H1 (cell line): Measurements from ENCODE around the gene VAPB. TPM values are rescaled to one million over a fixed set of nuclear protein-coding genes. Genes with fewer than 3 reads are reported as not detected.

Experiments
- CTCF ChIA-PET: fragments of 300-600 bp; sonication (Branson Sonifier 250); formaldehyde crosslinking; loops from one replicate; lab custom pipeline; 2021; ENCODE audit not compliant: partially characterized antibody; lab: Charles Lee
- POLR2A ChIA-PET: fragments of 300-600 bp; sonication (Branson Sonifier 250); formaldehyde crosslinking; loops from one replicate; lab custom pipeline; 2021; ENCODE audit warnings: inconsistent platforms; ENCODE audit not compliant: partially characterized antibody; lab: Charles Lee
- DNase-seq, 2 experiments: peaks; one replicate each; pipeline versions ENCODE4 v3.0.0 to v3.0.0-alpha.2; 2010 to 2022; ENCODE audit warnings: low spot score in 2 of 2, low read depth in 1 of 2, mixed read lengths in 1 of 2
- FAIRE-seq: peaks from 2 replicates; lab custom pipeline; 2011; peaks lifted over from hg19 to GRCh38; lab: Jason Lieb, UNC
- H2AFZ ChIP-seq: 2 replicates; pipeline ENCODE4 v1.8.1; 2012; ENCODE audit warnings: low read length, inconsistent platforms
- H2AK5ac ChIP-seq: 2 replicates; pipeline ENCODE4 v1.6.1; 2013; ENCODE audit warnings: low read depth, low read length
- H2BK120ac ChIP-seq: replicated peaks from 2 replicates; pipeline ENCODE3; 2013; ENCODE audit warnings: low read depth, low read length, inconsistent platforms
- H2BK12ac ChIP-seq: 2 replicates; pipeline ENCODE4 v1.6.1; 2013; ENCODE audit warnings: low read depth, low read length
- H2BK15ac ChIP-seq: 2 replicates; pipeline ENCODE4 v1.6.1; 2013; ENCODE audit warnings: low read length
- H2BK20ac ChIP-seq: 2 replicates; pipeline ENCODE4 v1.6.1; 2013; ENCODE audit warnings: low read length
- H2BK5ac ChIP-seq: 2 replicates; pipeline ENCODE4 v1.6.1; 2013; ENCODE audit warnings: low read depth, low read length
- H3K14ac ChIP-seq: 2 replicates; pipeline ENCODE4 v1.6.1; 2013; ENCODE audit warnings: inconsistent platforms; ENCODE audit not compliant: insufficient read length
- H3K18ac ChIP-seq: 2 replicates; pipeline ENCODE4 v1.6.1; 2013; ENCODE audit warnings: low read length; ENCODE audit errors: extremely low read depth
- H3K23ac ChIP-seq: 2 replicates; pipeline ENCODE4 v1.6.1; 2013; ENCODE audit warnings: inconsistent platforms; ENCODE audit not compliant: insufficient read length
- H3K23me2 ChIP-seq: 2 replicates; pipeline ENCODE4 v1.6.1; 2013; ENCODE audit warnings: low read depth, low read length
- H3K27ac ChIP-seq: 2 replicates; pipeline ENCODE4 v1.6.1; 2011; ENCODE audit warnings: low read depth, low read length, inconsistent platforms
- H3K27me3 ChIP-seq, 4 experiments: replicated peaks in 1 of 4; 1 replicate in 1 of 4; 2 replicates in 3 of 4; pipeline versions ENCODE4 v1.6.1 to v1.8.1; 2011 to 2013; ENCODE audit warnings: low read length in 3 of 4, mild to moderate bottlenecking in 3 of 4, inconsistent platforms in 2 of 4, mixed read lengths in 2 of 4, moderate library complexity in 1 of 4; ENCODE audit not compliant: control insufficient read depth in 3 of 4, insufficient read depth in 3 of 4; ENCODE audit errors: extremely low read depth in 1 of 4
- H3K36me3 ChIP-seq, 4 experiments: 2 replicates each; pipeline versions ENCODE4 v1.6.1 to v1.8.1; 2011 to 2013; ENCODE audit warnings: mild to moderate bottlenecking in 4 of 4, low read length in 3 of 4, moderate library complexity in 2 of 4, control low read depth in 1 of 4, inconsistent platforms in 1 of 4; ENCODE audit not compliant: insufficient read depth in 4 of 4, control insufficient read depth in 2 of 4
- H3K4ac ChIP-seq: replicated peaks from 2 replicates; pipeline ENCODE3; 2013; ENCODE audit warnings: low read length, low read depth, mixed read lengths, inconsistent platforms; ENCODE audit not compliant: insufficient read length
- H3K4me1 ChIP-seq, 4 experiments: replicated peaks in 1 of 4; 1 replicate in 1 of 4; 2 replicates in 3 of 4; pipeline versions ENCODE4 v1.6.1 to v1.8.1; 2011 to 2013; ENCODE audit warnings: low read length in 3 of 4, inconsistent platforms in 2 of 4, mixed read lengths in 1 of 4; ENCODE audit not compliant: insufficient read depth in 4 of 4, control insufficient read depth in 3 of 4
- H3K4me2 ChIP-seq, 2 experiments: 2 replicates each; pipeline versions ENCODE4 v1.6.1 to v1.8.1; 2011 to 2013; ENCODE audit warnings: low read depth in 2 of 2, low read length in 2 of 2, control low read depth in 1 of 2, inconsistent platforms in 1 of 2, mild to moderate bottlenecking in 1 of 2; ENCODE audit not compliant: insufficient read depth in 1 of 2
- H3K4me3 ChIP-seq, 4 experiments: fragments of 200-600, 300-600 bp in 1 of 4; sonication (generic), shearing (Covaris generic), sonication (Bioruptor Twin) in 1 of 4; 2 replicates each; pipeline versions ENCODE4 v1.5.1 to v1.8.1; 2011 to 2016; ENCODE audit warnings: low read length in 4 of 4, low read depth in 3 of 4, control low read depth in 2 of 4, inconsistent platforms in 2 of 4, mild to moderate bottlenecking in 2 of 4, mixed read lengths in 1 of 4, moderate library complexity in 1 of 4; ENCODE audit not compliant: insufficient read depth in 2 of 4; ENCODE audit errors: extremely low read depth in 1 of 4
- H3K56ac ChIP-seq: replicated peaks from 2 replicates; pipeline ENCODE3; 2013; ENCODE audit warnings: low read depth, mild to moderate bottlenecking, mixed read lengths, low read length, inconsistent platforms; ENCODE audit not compliant: insufficient read length
- H3K79me1 ChIP-seq: 2 replicates; pipeline ENCODE4 v1.6.1; 2013; ENCODE audit warnings: low read depth, low read length, control low read depth
- H3K79me2 ChIP-seq, 2 experiments: 2 replicates each; pipeline versions ENCODE4 v1.6.1 to v1.8.1; 2012 to 2013; ENCODE audit warnings: low read length in 2 of 2, mild to moderate bottlenecking in 2 of 2, inconsistent platforms in 1 of 2; ENCODE audit not compliant: insufficient read depth in 2 of 2, control insufficient read depth in 1 of 2
- H3K9ac ChIP-seq, 4 experiments: replicated peaks in 1 of 4; 1 replicate in 1 of 4; 2 replicates in 3 of 4; pipeline versions ENCODE4 v1.6.1 to v1.8.1; 2011 to 2013; ENCODE audit warnings: low read depth in 3 of 4, low read length in 3 of 4, control low read depth in 2 of 4, mild to moderate bottlenecking in 2 of 4, moderate library complexity in 2 of 4, inconsistent platforms in 1 of 4; ENCODE audit errors: extremely low read depth in 1 of 4
- H3K9me3 ChIP-seq, 2 experiments: 2 replicates each; pipeline versions ENCODE4 v1.6.1 to v1.8.1; 2012 to 2013; ENCODE audit warnings: mild to moderate bottlenecking in 2 of 2, moderate library complexity in 2 of 2, control low read depth in 1 of 2, inconsistent platforms in 1 of 2, low read depth in 1 of 2, low read length in 1 of 2, mixed read lengths in 1 of 2; ENCODE audit not compliant: insufficient read depth in 2 of 2
- H4K20me1 ChIP-seq, 2 experiments: replicated peaks in 1 of 2; 2 replicates each; pipeline versions ENCODE3 to v1.8.1; 2011 to 2013; ENCODE audit warnings: inconsistent platforms in 2 of 2, low read length in 2 of 2, mild to moderate bottlenecking in 1 of 2; ENCODE audit not compliant: insufficient read depth in 2 of 2, control insufficient read depth in 1 of 2
- H4K5ac ChIP-seq: 2 replicates; pipeline ENCODE4 v1.6.1; 2013; ENCODE audit warnings: low read length, low read depth, mixed read lengths, inconsistent platforms; ENCODE audit not compliant: insufficient read length
- H4K8ac ChIP-seq: 2 replicates; pipeline ENCODE4 v1.8.0; 2013; ENCODE audit warnings: mild to moderate bottlenecking, moderate library complexity, low read length, inconsistent platforms; ENCODE audit not compliant: insufficient read depth; ENCODE audit errors: extremely low read depth
- H4K91ac ChIP-seq: replicated peaks from 2 replicates; pipeline ENCODE3; 2013; ENCODE audit warnings: low read length, mixed read lengths, inconsistent platforms; ENCODE audit not compliant: insufficient read length
- HDAC2 ChIP-seq, 2 experiments: fragments of 300-600 bp in 1 of 2; sonication (generic) in 1 of 2; IDR thresholded peaks; 2 replicates each; pipeline ENCODE4 v1.6.1; 2011 to 2012; ENCODE audit warnings: low read depth in 2 of 2, low read length in 2 of 2, mild to moderate bottlenecking in 2 of 2, moderate library complexity in 2 of 2, borderline replicate concordance in 1 of 2, inconsistent platforms in 1 of 2
- POU5F1 ChIP-seq: IDR thresholded peaks from 2 replicates; pipeline ENCODE4 v1.6.1; 2011; ENCODE audit warnings: low read depth, mild to moderate bottlenecking, low read length, moderate library complexity
- SP4 ChIP-seq: IDR thresholded peaks from 2 replicates; pipeline ENCODE4 v1.6.1; 2012; ENCODE audit warnings: low read length, inconsistent platforms
- SRF ChIP-seq: IDR thresholded peaks from 2 replicates; pipeline ENCODE4 v1.6.1; 2011; ENCODE audit warnings: mild to moderate bottlenecking, low read depth, low read length, moderate library complexity
- SUZ12 ChIP-seq: fragments of 200-600 bp; sonication (generic); IDR thresholded peaks from 2 replicates; pipeline ENCODE4 v1.6.1; 2012; ENCODE audit warnings: mild to moderate bottlenecking, inconsistent platforms, low read length, moderate library complexity, mixed read lengths
- TCF12 ChIP-seq: IDR thresholded peaks from 2 replicates; pipeline ENCODE4 v1.6.1; 2011; ENCODE audit warnings: low read depth, mild to moderate bottlenecking, low read length
- TEAD4 ChIP-seq: IDR thresholded peaks from 2 replicates; pipeline ENCODE4 v1.6.1; 2012; ENCODE audit warnings: low read depth, low read length, inconsistent platforms, mixed read lengths
- USF2 ChIP-seq: IDR thresholded peaks from 2 replicates; pipeline ENCODE4 v1.6.1; 2011; ENCODE audit warnings: low read length, improper control_type of control experiment
- ZNF274 ChIP-seq: IDR thresholded peaks from 2 replicates; pipeline ENCODE4 v1.7.0; 2012; ENCODE audit warnings: low read length, borderline replicate concordance; ENCODE audit errors: extremely low read depth
- WGBS, 2 experiments: shearing (Covaris generic) in 1 of 2; methylation state at CpG; one replicate each; pipeline versions ENCODE4 v1.1.6 to v1.1.7; 2013 to 2015; ENCODE audit warnings: low lambda C conversion rate in 2 of 2, mixed read lengths in 2 of 2, inconsistent platforms in 1 of 2, low coverage in 1 of 2, missing lambda C conversion rate in 1 of 2; ENCODE audit not compliant: insufficient replicate concordance in 2 of 2, insufficient coverage in 1 of 2, insufficient read length in 1 of 2; ENCODE audit errors: extremely low coverage in 1 of 2, missing lambda C conversion rate in 1 of 2; 5-methylcytosine and 5-hydroxymethylcytosine counted together
- polyA plus RNA-seq, 7 experiments: library from polyadenylated mRNA; depleted of rRNA in 3 of 7; stranded (reverse) in 5 of 7; unstranded in 2 of 7; fragments of >200 nt in 5 of 7; fragments of 200-250 nt in 2 of 7; gene quantifications; 1 replicate in 5 of 7; 2 replicates in 1 of 7; 4 replicates in 1 of 7; pipeline versions ENCODE4 v1.2.1 to v1.2.3, GENCODE V29; 2011 to 2013; ENCODE audit warnings: missing spikeins in 2 of 7, mixed read lengths in 2 of 7
- total RNA-seq: library from RNA; stranded (reverse); fragmentation: NEBNext Ultra II Directional; extraction: Animal tissue kit (Norgen Biotek cat#: 25700); gene quantifications from 2 replicates; pipeline ENCODE4 v1.2.1, GENCODE V29; 2021
- TF ChIP-seq, protein P1 (sequence below): IDR thresholded peaks from 2 replicates; pipeline ENCODE4 v1.6.1; 2012; ENCODE audit warnings: low read length, inconsistent platforms

The VAPB gene
- total and polyA plus RNA-seq, 2 of the 8 experiments (the other 6 are each of a cell fraction or from before 2014, with no cell fraction given) = 24.4 to 62.8 TPM

DNA sequence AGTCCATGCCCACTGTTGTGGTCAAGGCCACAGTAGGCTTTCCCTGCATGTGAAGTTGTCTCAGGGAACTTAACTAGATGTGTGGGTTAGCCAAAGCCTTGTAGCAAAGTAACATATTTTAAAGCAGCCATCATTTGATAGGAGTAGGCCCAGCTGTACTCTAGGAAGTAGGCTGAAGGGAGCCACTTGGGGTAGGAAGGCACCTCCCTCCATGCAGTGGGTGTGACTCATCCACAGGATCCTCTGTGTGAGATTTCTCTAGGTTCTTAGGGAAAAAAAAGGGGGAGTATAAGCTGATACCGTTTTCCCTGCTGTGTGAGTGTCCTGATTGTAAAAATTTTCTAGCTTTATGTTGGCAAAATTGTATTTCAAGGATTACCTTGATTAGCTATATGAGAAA is 44.7 kb downstream of the VAPB start:
- Histone ChIP-seq H3K4me1 (peaks cover 0 to 18% (median 7%) of the 10 kb centered on the region in 4 experiments; a peak in 4 of 7 replicates), H3K23ac (no peak overlapping the region), H4K91ac (no peak overlapping the region), H3K27me3 (no peaks in the 10 kb centered on the region), H3K4me2 (no peak overlapping the region), H2BK5ac (no peak overlapping the region), H3K4me3 (no peak overlapping the region), H2BK12ac (no peak overlapping the region), H2AK5ac (no peak overlapping the region; the same call in 1 of the 2 replicates), H4K8ac (no peak overlapping the region), H3K9ac (no peak overlapping the region), H3K79me2 (peaks cover 13 to 84% of the 10 kb centered on the region in 2 experiments; a peak in 3 of 4 replicates), H3K79me1 (peaks cover 9% of the 10 kb centered on the region), H2BK15ac (no peak overlapping the region), H3K23me2 (no peaks in the 10 kb centered on the region), H3K36me3 (peaks cover 0 to 3% (median 0%) of the 10 kb centered on the region in 4 experiments; a peak in 1 of 8 replicates), H2BK120ac (no peak overlapping the region), H3K27ac (no peak overlapping the region), H2BK20ac (no peak overlapping the region), H3K56ac (no peak overlapping the region), H4K20me1 (peaks cover 0 to 2% of the 10 kb centered on the region in 2 experiments), H3K18ac (no peak overlapping the region), H2AFZ (no peak overlapping the region), H3K14ac (no peak overlapping the region), H3K4ac (no peak overlapping the region), H4K5ac (no peak overlapping the region), H3K9me3 (no peaks in the 10 kb centered on the region)
- DNase-seq (no peak), FAIRE-seq (no peak)
- CTCF ChIA-PET = interaction anchor here (1.0 to 2.6 kb wide), 7 partner anchors 9 to 197 kb away, joined by 3 to 12 read pairs (median 3); no protein-coding TSS in a partner anchor
- 100% methylated on average over 1 of the region's 1 CpG; no CpG with 5 or more reads in 1 of the 2 experiments for WGBS, 2 experiments
- POLR2A ChIA-PET = interaction anchor here (2.0 kb wide), 1 partner anchor 10 kb away, joined by 8 read pairs; no protein-coding TSS in a partner anchor
- TF ChIP-seq USF2 = no peak
- TF ChIP-seq, protein P1, sequence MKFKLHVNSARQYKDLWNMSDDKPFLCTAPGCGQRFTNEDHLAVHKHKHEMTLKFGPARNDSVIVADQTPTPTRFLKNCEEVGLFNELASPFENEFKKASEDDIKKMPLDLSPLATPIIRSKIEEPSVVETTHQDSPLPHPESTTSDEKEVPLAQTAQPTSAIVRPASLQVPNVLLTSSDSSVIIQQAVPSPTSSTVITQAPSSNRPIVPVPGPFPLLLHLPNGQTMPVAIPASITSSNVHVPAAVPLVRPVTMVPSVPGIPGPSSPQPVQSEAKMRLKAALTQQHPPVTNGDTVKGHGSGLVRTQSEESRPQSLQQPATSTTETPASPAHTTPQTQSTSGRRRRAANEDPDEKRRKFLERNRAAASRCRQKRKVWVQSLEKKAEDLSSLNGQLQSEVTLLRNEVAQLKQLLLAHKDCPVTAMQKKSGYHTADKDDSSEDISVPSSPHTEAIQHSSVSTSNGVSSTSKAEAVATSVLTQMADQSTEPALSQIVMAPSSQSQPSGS = no peak
- no peak for TF ChIP-seq ZNF274
- TF ChIP-seq SUZ12 = no peak
- TF ChIP-seq TCF12 = no peak
- TF ChIP-seq HDAC2 (IDR thresholded peaks at IDR 0.05; ENCODE audit: borderline replicate concordance in 1 of 2, low read depth in 2 of 2, low read length in 2 of 2) = no peak
- no peak for TF ChIP-seq SRF
- TF ChIP-seq POU5F1 = no peak
- no peak for TF ChIP-seq TEAD4
- no peak for TF ChIP-seq SP4
